GM18870 (cell line): ENCODE data around the gene ZNF10.

Experiments
- ATAC-seq: cut with Tn5 transposase; IDR thresholded peaks from one replicate; pipeline ENCODE4 v1.9.1; 2021; ENCODE audit warnings: moderate library complexity; ENCODE audit not compliant: unreplicated experiment

ZNF10 gene

DNA sequence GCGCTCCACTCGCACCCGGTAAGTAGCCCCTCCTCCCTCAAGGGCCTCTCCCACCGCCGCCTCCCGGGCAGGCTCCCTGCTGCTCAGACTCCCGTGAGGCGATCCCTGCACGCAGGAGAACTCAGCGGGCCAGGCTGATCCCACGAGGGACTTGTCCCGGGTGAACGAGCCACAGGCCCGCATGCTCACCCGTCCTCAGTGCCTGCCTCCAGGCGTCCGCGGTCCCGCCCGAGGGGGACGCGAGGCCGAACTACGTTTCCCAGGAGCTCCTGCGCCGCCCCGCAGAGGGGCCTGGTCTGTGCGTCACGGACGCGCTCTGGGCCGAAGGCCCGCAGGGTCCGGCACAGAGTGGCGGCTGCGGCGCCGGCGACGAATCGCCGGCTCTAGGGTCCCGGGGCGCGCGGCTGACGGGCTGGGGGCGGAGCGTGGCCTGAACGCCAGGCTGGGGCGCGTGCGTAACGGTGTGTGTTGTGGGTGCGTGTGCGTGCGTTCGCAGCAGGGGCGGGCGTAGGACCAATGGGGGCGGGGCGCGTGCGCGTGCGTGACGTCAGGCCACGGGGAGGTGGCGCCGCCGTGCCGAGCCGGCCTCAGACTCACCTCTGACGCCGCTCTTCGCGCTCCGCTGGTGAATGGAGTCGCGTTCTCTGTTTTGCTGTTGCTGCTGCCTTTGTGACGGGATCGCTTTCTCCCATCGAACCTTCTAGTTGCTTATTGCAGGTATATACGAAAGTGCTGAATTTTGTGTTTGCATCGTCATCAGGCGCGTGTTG, at the start of gene ZNF10, which contains the start of gene ZNF891:
Gene ZNF10, plus strand, starts transcription at position 590 of the 770 bp plus-strand sequence. CDS start 13,866 bp downstream, outside the sequence.
Gene ZNF891, minus strand, starts transcription at position 237 of the 770 bp plus-strand sequence. CDS start 8,356 bp downstream, outside the sequence.
- peak; percentile 90 for ATAC-seq

DNA sequence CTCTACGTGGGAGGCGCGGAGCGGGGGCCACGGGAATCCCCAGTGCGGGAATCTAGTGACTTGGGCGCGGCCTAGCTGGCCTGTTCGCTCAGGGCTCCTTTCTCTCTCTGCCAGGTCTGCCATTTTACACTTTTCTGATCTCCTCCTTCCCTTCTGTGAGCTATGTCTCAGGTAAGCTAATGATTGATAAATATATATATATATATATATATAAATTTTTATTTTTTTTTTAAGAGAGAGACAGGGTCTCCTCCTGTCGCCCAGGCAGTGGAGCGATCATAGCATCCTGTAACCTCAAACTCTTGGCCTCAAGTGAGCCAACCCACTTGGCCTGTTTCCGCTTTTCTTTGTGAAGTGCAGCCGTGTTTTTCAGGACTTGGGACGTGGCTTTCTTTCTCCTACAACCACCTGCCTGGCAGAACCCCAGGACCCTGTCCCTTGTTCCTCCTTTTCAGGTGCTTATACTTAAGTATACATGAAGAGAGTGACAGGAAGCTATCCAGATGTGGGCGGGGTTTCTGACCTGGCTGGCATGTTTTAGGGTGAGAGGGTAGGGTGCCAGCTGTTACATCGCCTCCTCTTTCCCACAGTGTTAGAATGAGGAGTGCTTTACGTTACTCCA, 49.2 kb upstream of the ZNF10 start:
- ATAC-seq, result no peak

DNA sequence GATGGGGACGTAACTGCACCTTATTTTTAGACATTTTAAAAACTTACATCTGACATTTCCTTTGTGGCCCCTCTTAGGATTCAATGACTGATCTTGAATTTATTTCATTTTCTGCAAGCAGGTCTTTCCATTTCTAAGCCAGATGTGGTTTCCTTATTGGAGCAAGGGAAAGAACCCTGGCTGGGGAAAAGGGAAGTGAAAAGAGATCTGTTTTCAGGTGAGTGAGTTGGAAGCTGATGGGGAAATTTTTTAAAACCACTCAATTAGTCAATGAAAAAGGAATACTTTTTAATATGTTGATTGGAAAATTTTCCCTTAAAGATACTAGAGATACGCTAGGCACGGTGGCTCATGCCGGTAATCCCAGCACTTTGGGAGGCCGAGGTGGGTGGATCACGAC, 47.1 kb upstream of the ZNF10 start:
- ATAC-seq, result no peak

DNA sequence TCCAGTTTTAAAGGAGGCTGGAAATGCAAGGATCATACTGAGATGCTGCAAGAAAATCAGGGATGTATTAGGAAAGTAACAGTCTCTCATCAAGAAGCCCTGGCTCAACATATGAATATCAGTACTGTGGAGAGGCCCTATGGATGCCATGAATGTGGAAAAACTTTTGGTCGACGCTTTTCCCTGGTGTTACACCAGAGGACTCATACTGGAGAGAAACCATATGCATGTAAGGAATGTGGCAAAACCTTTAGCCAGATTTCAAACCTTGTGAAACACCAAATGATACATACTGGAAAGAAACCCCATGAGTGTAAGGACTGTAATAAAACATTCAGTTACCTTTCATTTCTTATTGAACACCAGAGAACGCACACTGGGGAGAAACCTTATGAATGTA, 24.8 kb upstream of the ZNF10 start:
- no peak for ATAC-seq

DNA sequence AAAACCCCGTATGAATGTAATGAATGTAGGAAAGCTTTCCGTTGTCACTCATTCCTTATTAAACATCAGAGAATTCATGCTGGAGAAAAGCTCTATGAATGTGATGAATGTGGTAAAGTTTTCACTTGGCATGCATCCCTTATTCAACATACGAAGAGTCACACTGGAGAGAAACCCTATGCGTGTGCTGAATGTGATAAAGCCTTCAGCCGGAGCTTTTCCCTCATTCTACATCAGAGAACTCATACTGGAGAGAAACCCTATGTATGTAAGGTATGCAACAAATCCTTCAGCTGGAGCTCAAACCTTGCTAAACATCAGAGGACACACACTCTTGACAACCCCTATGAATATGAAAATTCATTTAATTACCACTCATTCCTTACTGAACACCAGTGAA, 24.2 kb upstream of the ZNF10 start:
- no peak for ATAC-seq

DNA sequence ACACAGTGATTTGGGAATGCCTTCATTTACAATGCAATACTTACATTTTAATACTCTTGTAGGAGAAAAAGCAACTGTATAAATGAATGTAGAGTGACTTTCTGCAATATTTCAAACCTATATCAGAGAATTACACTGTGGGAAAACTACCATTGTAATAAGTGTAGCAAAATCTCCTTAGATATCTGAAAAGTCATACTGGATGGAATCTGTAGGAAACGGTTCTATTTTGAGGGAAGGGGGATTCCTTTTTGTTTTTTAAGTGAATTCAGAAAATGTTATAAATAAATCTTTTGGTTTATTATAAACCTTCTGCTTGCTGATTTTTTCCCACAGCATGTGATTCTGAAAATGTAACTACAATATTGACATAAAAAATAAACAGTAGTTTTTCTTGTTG, 23.3 kb upstream of the ZNF10 start:
- ATAC-seq, result no peak

DNA sequence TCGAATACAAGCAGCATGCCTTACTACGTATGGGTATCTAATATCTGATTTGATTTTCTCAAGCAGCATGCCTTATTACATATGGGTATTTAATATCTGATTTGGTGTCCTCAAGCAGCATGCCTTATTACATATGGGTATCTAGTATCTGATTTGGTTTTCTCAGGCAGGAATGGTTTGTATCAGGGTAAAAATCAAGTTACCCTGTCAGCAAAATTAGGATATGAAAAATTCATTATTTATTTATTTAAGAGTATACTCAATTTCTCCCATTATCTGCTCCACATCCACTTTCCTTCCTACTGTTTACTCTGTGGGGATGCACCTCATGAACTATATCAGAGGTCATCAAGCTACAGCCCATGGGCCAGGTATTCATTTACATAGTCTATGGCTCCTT, 22.3 kb upstream of the ZNF10 start:
- ATAC-seq, result no peak

DNA sequence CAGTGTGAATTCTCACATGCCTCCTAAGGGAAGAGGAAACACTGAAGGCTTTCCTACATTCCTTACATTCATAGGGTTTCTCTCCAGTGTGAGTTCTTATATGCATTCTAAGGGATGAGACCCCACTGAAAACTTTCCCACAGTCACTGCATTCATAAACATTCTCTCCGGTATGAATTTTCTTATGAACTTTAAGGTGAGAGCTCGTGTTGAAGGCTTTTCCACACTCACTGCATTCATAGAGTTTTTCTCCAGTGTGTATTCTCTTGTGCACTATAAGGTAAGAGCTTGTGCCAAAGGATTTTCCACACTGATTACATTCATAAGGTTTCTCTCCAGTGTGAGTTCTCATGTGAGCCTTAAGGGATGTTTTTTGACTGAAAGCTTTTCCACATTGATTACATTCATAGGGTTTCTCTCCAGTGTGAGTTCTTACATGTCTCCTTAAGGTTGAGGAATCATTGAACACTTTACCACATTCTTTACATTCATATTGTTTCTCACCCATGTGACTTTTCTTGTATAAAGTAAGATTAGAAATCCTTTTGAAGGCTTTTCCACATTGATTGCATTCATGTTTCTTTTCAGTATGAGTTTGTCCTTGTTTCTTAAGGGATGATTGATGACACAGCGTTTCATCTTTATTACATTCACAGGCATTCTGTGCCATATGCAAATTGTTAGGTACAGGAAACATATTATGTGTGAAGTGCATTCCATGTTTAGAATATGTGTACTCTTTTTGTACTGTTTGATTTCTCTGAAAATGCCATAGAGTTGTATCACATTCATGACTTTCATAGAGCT, 9.8 kb upstream of the ZNF10 start:
- no peak for ATAC-seq

DNA sequence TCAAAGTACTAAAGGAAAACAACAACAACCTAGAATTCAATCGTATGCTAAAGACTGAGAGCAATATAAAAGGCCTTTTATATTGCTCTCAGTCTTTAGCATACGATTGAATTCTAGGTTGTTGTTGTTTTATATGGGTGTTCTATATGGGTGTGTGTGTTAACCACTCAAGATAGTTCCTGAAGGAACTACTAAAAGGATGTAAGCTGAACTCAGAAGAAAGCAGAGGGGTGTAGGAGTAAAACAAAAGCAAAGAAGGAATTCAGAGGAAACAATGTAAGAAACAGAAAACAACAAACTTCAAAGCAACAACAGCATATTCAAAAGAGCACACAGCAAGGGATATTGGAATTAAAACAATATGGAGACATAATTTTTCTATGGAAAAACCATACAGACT, 5.8 kb upstream of the ZNF10 start:
- no peak for ATAC-seq

DNA sequence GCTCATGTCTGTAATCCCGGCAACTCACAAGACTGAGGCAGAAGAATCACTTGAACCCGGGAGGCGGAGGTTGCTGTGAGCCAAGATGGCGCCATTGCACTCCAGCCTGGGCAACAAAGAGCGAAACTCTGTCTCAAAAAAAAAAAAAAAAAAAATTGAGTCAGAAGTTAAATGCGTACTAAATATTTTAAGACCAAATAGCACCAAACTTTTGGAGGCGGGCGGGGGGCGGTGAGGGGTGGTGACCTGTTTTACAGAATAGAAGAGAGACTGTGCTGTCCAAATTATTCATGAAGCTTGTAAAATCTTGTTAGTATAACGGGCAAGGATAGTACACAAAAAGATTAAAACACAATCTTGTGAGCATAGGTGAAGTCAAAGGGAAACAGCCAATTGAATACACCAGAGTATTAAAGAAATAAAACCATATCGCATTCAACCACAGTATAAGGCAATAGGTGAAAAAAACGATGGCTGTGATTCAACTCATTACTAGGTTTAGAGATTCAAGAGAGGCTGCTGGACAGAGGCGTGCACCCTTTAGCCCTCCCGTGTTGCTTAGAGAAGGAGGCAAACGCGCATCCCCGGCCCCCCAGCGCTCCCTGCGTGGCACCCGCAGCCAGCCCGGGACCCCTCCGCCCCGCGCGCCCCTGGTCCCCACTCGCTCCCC, 924 bp upstream of the ZNF10 start:
- ATAC-seq, result peak; percentile 6

DNA sequence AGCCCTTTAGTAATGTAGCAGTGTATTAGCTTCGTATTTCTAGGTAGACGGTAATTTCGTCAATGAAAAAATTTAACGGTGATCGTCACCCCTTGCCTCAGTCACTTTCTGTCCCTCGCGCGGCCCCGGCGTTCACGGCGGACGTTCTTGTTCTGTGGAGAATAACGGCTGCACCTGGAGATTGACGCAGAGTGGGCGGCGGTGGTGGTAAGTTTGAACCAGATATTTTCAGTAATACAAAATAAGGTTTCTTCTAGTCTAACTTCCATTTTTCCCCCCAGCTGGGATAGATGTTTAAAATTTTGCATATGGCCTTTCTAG, 341 bp downstream of the ZNF10 start:
- ATAC-seq, result no peak

DNA sequence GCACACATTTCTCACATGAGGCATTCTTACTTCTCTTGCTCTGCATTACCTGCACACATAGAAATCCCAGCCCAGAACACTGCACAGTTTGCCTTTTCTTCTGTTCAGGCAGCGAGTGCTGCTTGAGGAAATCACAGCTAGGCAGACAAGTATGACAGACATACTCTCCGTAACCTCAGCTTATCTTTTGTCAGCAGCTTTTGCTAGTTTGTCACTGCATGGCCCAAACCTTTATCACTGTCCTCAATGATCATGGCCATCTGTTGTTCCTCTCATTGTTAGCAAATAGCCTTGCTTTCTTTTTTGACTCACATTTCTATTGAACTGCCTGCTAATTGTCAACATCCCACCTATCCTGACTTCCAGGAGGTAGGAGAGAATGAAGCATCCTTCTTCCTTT, 5.3 kb downstream of the ZNF10 start:
- no peak for ATAC-seq

DNA sequence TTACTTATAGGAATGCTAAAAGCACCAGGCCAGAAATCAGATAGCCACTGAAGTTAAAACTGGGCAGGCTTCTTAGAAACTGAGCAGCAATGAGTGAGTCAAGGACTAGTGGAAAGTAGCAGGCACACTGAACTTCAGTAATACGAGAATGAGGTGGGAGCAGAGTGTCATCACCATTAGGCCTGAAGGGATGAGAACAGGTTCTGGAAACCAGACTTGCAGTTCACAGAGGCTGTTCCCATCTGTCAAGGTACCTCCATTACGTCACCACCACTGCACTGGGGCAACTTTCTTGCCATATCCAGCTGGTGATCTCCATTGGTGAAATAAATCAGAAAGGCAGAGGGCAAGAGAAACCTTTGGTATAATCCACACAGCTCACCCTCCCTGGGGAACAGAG, 15.6 kb downstream of the ZNF10 start:
- ATAC-seq, result no peak

DNA sequence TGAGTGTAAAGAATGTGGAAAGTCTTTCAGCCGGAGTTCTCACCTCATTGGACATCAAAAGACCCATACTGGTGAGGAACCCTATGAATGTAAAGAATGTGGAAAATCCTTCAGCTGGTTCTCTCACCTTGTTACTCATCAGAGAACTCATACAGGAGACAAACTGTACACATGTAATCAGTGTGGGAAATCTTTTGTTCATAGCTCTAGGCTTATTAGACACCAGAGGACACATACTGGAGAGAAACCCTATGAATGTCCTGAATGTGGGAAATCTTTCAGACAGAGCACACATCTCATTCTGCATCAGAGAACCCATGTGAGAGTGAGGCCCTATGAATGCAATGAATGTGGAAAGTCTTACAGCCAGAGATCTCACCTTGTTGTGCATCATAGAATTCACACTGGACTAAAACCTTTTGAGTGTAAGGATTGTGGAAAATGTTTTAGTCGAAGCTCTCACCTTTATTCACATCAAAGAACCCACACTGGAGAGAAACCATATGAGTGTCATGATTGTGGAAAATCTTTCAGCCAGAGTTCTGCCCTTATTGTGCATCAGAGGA, 25.8 kb downstream of the ZNF10 start:
- no peak for ATAC-seq

DNA sequence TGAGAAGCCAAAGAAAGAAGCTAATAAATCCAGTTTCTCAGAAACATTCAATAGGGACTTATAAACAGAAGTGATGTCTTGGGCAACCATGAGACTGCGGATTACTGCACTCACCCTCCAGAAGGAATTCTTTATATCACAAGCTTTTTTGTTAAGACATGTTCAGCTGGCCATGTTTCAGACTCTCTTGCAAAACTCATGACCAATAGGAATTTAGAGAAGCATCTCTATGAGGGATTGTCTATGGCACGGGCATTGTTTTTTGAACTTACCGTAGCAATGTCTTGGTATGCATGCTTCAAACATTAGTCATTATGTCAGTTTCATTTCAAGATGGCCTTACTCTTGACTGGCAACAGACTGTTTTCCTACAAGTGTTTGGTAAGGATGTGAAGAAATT, 35.3 kb downstream of the ZNF10 start:
- ATAC-seq, result no peak

DNA sequence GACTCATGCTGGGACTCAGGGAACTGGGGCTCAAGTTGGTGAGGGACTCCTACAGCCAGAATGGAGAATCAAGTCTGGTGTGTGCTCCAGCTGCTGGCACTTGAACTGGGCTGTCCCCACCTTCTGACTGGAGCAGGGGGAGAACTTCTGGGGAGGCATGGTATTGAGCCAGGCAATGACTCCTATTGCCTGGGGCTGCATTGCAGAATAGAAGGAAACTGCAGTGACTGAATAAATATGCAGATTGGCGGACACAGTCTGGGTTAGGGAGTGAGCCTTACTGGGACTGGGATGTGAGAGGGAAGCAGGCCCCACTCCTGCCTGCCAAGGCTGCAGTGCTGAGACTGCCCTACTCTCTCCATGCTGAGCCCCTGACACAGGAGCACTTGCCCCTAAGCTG, 42.1 kb downstream of the ZNF10 start:
- no peak for ATAC-seq

DNA sequence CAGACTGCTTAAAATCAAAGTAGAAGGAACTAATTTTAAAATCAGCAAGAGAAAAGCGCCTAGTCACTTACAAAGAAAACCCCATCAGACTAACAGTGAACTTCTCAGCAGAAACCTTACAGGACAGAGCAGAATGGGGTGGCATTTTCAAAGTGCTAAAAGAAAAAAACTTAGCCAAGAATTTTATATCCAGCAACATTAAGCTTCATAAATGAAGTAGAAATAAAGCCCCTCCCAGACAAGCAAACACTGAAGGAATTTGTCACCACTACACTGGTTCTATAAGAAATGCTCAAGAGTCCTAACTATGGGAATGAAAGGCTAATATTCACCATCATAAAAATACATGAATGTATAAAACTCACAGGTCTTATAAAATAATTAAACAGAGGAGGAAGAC, 44.5 kb downstream of the ZNF10 start:
- no peak for ATAC-seq

DNA sequence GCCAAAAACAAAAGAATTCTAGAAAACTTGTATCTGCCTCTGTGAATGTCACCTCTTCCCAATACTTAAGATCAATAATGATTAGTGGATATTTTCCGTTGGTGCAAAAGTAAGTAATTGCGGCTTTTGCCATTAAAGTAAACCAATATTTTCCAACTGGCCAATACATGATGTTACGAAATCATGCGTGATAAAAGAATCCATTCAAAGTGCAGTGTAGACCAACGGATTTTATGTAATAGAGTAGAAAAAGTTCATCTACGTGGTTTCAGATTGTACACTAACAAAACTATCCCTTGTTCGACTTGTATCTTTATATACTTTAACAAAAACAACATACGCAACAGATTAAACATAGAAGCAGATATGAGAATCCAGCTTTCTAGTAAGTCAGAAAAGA, 50.2 kb downstream of the ZNF10 start:
- ATAC-seq, result no peak

DNA sequence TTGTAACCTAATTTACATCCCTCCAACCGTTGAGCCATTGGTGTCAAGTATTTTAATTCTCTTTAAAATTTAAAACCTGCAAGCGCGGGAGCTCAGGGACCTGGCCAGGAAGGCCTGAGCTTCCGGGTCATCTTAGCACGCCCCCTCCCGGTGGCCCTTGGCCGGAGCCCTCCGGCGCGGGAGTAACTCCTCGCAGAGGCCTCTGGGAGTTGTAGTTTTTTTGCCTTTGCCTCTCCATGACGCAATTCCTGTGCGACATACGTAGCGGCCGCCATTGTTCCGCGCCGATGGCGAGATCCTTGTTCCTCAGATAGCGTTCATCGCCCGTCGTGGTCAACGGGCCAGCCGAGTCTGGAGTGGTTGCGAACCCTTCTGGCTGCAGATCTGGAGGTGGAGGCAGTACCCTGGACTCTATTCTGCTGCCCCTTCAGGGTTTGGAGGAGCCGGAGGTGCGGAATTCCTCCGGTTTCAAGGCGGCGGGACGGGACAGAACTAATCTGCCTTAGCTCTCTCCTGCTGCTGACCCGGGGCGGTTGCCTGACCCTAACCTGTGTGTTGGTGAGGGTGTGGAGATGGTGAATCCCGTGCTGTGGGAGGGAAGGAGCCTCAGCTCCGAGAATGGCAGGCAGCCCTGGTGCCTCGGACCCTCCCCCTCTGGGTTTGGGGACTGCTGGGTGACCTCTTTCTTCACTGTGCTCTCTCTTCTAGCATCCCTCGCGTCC, 51.0 kb downstream of the ZNF10 start, which contains the start of gene ZNF268:
Gene ZNF268, plus strand, starts transcription at position 258 of the 722 bp plus-strand sequence. CDS start 503 bp downstream, outside the sequence.
- peak; percentile 88 for ATAC-seq

DNA sequence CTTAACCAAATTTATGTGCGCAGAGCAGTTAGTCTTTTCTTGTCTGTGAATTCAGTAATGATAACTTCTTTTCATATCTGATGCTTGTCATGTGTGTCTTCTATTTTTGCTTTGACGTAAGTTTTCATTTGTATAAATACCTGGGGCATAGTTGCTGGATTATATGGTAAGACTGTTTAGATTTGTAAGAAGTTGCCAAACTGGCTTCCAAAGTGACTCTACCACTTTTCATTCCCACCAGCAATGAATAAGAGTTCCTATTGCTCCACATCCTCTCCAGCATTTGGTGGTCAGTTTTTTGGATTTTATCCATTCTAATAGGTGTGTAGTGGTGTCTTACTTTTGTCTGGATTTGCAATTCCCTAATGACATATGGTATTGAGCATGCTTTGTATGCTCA, 59.7 kb downstream of the ZNF10 start:
- ATAC-seq, result no peak
